Peyer's patch (tissue), 4 donors: Measurements from ENCODE around the gene DSG3.

Experiments
- CTCF ChIP-seq, 6 experiments: fragments of 450-650 bp in 4 of 6; fragments of 200-600 bp in 2 of 6; sonication (generic) in 1 of 6; IDR thresholded peaks; one replicate each; pipeline ENCODE4 v1.5.1; 2017 to 2019; ENCODE audit warnings: antibody characterized with exemption in 6 of 6, mild to moderate bottlenecking in 3 of 6, moderate library complexity in 1 of 6
- POLR2A ChIP-seq, 2 donors: fragments of 450-650 bp; IDR thresholded peaks; one replicate each; pipeline ENCODE4 v1.5.1; 2017; ENCODE audit warnings: antibody characterized with exemption in 2 of 2, mild to moderate bottlenecking in 2 of 2, moderate library complexity in 2 of 2

GRCh38 chr18:31493941-31494340, 46.4 kb downstream of the DSG3 start:
- no peak for TF ChIP-seq CTCF (IDR thresholded peaks at IDR 0.05)
- TF ChIP-seq POLR2A (IDR thresholded peaks at IDR 0.05): no peak
